Neural crest cell (in vitro differentiated cells): Measurements from ENCODE around the gene PYGO2. TPM values are rescaled to one million over a fixed set of nuclear protein-coding genes. Genes with fewer than 3 reads are reported as not detected.

Source experiments
- DNase-seq: peaks from one replicate; pipeline ENCODE4 v3.0.0; 2021; ENCODE audit warnings: low read depth, mixed read lengths, low spot score
- H3K27ac Mint-ChIP-seq: one replicate; pipeline ENCODE4 v1.8.0; 2021; ENCODE audit warnings: mild to moderate bottlenecking, mixed read lengths; ENCODE audit not compliant: unreplicated experiment
- H3K27me3 Mint-ChIP-seq: 2 replicates; pipeline ENCODE4 v1.8.0; 2021; ENCODE audit warnings: low read depth, mild to moderate bottlenecking, mixed read lengths
- H3K36me3 Mint-ChIP-seq: 2 replicates; pipeline ENCODE4 v1.8.0; 2021; ENCODE audit warnings: low read depth, mild to moderate bottlenecking, mixed read lengths
- H3K4me1 Mint-ChIP-seq: 2 replicates; pipeline ENCODE4 v1.8.0; 2021; ENCODE audit warnings: mixed read lengths
- H3K4me3 Mint-ChIP-seq: one replicate; pipeline ENCODE4 v1.8.0; 2021; ENCODE audit warnings: mild to moderate bottlenecking, mixed read lengths
- H3K9me3 Mint-ChIP-seq: 2 replicates; pipeline ENCODE4 v1.8.0; 2021; ENCODE audit warnings: mixed read lengths
- total RNA-seq: library from RNA; stranded (reverse); gene quantifications from 2 replicates; pipeline ENCODE4 v1.2.1, GENCODE V29; 2021
- TF ChIP-seq, protein P1 (sequence below): fragments of 200-600 bp; sonication (generic); conservative IDR thresholded peaks from 2 replicates; pipeline ENCODE4 v1.5.0; 2021; ENCODE audit warnings: antibody characterized with exemption, mild to moderate bottlenecking

The PYGO2 gene
- total RNA-seq, 1 donor from 2014 or later = 65.1 TPM

DNA sequence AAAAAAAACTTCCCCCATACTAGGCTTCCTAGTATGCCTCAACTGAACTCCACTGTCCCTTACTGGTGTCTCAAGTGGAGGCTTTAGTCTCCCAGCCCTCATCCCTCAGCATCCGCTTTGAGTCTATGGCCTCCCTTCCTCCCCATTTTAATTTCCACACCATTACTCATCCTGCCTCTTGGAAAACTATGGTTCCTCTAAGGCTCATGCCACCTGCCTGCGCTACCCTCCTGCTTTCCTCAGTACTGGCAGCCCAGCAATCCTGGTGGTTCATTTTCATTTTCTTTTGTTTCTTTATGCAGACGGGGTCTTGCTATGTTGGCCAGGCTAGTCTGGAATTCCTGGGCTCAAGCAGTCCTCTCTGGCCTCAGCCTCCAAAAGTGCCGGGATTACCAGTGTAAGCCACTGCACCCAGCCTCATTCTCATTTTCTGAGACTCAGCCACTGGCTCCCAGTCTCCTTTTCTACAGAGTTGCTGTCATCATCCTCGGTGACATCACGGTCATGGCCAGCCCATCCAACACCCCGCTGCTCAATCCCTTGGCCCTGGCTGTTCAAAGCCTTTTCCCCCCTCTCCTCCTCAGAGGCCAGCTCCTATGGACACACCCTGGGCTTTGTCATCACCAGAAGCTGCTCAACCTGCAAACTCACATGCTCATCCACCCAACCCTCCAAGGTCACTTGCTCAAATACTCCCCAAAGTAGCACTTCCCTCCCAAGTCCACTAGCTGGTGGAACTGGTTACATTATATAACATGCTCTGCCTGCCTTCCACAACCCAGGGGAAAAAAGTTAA, 22.8 kb downstream of the PYGO2 start:
- no peaks in the 10 kb centered on the region for H3K36me3 Mint-ChIP-seq
- H3K9me3 Mint-ChIP-seq = no peaks in the 10 kb centered on the region
- peaks cover 56% of the 10 kb centered on the region for H3K4me1 Mint-ChIP-seq
- peak overlapping the region; percentile 90 for H3K4me3 Mint-ChIP-seq
- H3K27me3 Mint-ChIP-seq = no peaks in the 10 kb centered on the region
- DNase-seq = no peak
- peak overlapping the region; percentile 38 for H3K27ac Mint-ChIP-seq
- TF ChIP-seq, protein P1, sequence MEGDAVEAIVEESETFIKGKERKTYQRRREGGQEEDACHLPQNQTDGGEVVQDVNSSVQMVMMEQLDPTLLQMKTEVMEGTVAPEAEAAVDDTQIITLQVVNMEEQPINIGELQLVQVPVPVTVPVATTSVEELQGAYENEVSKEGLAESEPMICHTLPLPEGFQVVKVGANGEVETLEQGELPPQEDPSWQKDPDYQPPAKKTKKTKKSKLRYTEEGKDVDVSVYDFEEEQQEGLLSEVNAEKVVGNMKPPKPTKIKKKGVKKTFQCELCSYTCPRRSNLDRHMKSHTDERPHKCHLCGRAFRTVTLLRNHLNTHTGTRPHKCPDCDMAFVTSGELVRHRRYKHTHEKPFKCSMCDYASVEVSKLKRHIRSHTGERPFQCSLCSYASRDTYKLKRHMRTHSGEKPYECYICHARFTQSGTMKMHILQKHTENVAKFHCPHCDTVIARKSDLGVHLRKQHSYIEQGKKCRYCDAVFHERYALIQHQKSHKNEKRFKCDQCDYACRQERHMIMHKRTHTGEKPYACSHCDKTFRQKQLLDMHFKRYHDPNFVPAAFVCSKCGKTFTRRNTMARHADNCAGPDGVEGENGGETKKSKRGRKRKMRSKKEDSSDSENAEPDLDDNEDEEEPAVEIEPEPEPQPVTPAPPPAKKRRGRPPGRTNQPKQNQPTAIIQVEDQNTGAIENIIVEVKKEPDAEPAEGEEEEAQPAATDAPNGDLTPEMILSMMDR = no peak

DNA sequence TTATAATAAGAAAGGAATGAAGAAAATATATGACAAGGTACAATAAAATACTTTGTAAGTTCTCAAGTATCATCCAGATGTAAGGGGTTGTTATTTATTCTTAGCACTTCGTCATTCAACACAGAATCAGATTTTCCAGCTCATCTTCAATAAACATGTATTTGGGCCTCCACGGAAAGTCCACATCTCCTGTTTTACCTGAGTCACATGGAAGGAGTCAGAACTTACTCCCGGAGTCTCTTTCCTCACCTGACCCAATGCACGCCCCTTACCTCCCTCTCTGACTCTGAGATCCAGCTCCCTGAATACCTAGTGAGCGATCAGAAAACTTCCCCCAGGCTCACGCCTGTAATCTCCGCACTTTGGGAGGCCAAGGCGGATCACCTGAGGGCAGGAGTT, 23.6 kb downstream of the PYGO2 start:
- H3K9me3 Mint-ChIP-seq = no peaks in the 10 kb centered on the region
- TF ChIP-seq, protein P1 = no peak
- peaks cover 53% of the 10 kb centered on the region for H3K4me1 Mint-ChIP-seq
- H3K27me3 Mint-ChIP-seq = no peaks in the 10 kb centered on the region
- peak overlapping the region; percentile 100 for H3K27ac Mint-ChIP-seq
- H3K4me3 Mint-ChIP-seq = peak overlapping the region; percentile 90
- no peaks in the 10 kb centered on the region for H3K36me3 Mint-ChIP-seq
- DNase-seq = no peak

DNA sequence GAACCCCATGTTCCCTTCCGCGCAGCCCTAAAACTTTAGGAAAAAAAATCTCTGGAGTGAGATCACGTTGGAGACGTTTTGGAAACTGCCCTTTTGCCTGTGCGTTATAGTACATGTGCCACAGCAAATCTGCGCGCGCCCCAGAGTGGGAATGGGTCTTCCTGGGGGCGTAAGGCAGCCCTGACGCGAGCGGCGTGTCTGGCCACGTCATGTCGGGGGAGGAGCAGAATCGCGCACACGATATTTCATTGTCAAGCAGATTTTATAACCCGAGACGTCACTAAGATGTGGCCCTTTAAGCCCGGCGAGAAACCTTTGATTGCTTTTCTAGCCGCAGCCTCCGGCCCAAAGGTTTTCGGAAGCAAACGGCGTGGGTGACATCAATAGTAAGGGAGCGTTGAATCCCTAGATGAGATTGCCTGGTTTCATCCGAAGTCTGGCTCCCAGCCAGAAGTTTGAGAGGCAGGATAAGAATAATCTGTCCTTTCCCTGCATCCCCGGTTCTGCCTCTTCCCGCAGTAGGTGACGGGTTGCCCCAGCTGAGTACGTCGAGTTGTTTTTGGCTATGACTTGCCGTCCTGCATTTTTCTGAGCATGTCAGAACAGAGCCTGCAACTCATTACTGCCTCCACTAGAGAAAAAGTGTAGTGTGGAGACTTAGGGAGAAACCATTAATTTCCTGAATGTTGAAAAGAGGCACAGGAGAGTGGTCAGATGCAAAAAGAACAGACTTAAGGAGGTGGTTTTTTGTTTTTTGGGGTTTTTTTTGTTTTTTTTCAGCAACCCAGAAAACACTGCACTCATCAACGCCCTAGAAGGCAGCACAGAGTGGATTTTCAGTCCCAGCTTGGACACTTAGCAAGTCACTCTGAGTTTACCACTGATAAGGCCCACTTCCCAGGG, 24.2 kb downstream of the PYGO2 start:
- no peaks in the 10 kb centered on the region for H3K36me3 Mint-ChIP-seq
- peak overlapping the region; percentile 100 for H3K27ac Mint-ChIP-seq
- peaks cover 53% of the 10 kb centered on the region for H3K4me1 Mint-ChIP-seq
- DNase-seq = no peak
- peak overlapping the region; percentile 90 for H3K4me3 Mint-ChIP-seq
- no peaks in the 10 kb centered on the region for H3K27me3 Mint-ChIP-seq
- TF ChIP-seq, protein P1 = peak; percentile 43
- no peaks in the 10 kb centered on the region for H3K9me3 Mint-ChIP-seq

GRCh38 chr1:154936555-154937084, 25.0 kb downstream of the PYGO2 start, which contains the start of gene PMVK:
PMVK (minus strand) TSS chr1:154936719; CDS start chr1:154936685, 34 bp downstream.
- TF ChIP-seq, protein P1 = peak; percentile 47
- peak within 1 kb of the TSS; percentile 100 for H3K27ac Mint-ChIP-seq
- H3K9me3 Mint-ChIP-seq = no peaks in the 10 kb centered on the region
- DNase-seq = peak; percentile 89
- no peaks in the 10 kb centered on the region for H3K27me3 Mint-ChIP-seq
- no peaks in the 10 kb centered on the region for H3K36me3 Mint-ChIP-seq
- H3K4me3 Mint-ChIP-seq = peak within 1 kb of the TSS; percentile 90
- peaks cover 50% of the 10 kb centered on the region for H3K4me1 Mint-ChIP-seq

GRCh38 chr1:154935749-154936554, 25.6 kb downstream of the PYGO2 start:
- TF ChIP-seq, protein P1 = no peak
- H3K36me3 Mint-ChIP-seq = no peaks in the 10 kb centered on the region
- no peaks in the 10 kb centered on the region for H3K27me3 Mint-ChIP-seq
- DNase-seq = no peak
- peaks cover 43% of the 10 kb centered on the region for H3K4me1 Mint-ChIP-seq
- peak overlapping the region; percentile 100 for H3K27ac Mint-ChIP-seq
- peak overlapping the region; percentile 90 for H3K4me3 Mint-ChIP-seq
- no peaks in the 10 kb centered on the region for H3K9me3 Mint-ChIP-seq
